Measurements from ENCODE around the gene TTLL11.

TTLL11 gene

GRCh38 chr9:122078557-122078956 is 14.6 kb downstream of the TTLL11 start:
- Histone ChIP-seq H3K56ac (ENCODE audit: low read length) (no peak overlapping the region), H2BK120ac (ENCODE audit: low read depth, low read length) (no peak overlapping the region)
- no CpG with 5 or more reads among the region's 1 CpG for WGBS (ENCODE audit: extremely low coverage, insufficient coverage, low lambda C conversion rate)

GRCh38 chr9:122076773-122077172 is 16.3 kb downstream of the TTLL11 start:
- no peak overlapping the region for H4K5ac ChIP-seq (ENCODE audit: low read length)
- no peak overlapping the region for H3K56ac ChIP-seq (ENCODE audit: low read length)
- H4K8ac ChIP-seq (ENCODE audit: low read depth, low read length), result no peak overlapping the region
- H2BK5ac ChIP-seq (ENCODE audit: low read length), result no peak overlapping the region
- H3K27ac ChIP-seq (ENCODE audit: low read depth, low read length), result no peak overlapping the region
- H2BK15ac ChIP-seq (replicated peaks; ENCODE audit: low read depth), result no peak overlapping the region
- WGBS (ENCODE audit: extremely low coverage, insufficient coverage, low lambda C conversion rate), result no CpG with 5 or more reads among the region's 3 CpGs
- no peak overlapping the region for H3K4me2 ChIP-seq (ENCODE audit: low read length)
- no peak overlapping the region for H3K4me3 ChIP-seq (ENCODE audit: low read length)
- no peak overlapping the region for H3K18ac ChIP-seq (ENCODE audit: low read length)
- no peak overlapping the region for H2AK5ac ChIP-seq (ENCODE audit: low read length)
- no peaks in the 10 kb centered on the region for H3K79me1 ChIP-seq (ENCODE audit: low read length)
- no peak overlapping the region for H3K4ac ChIP-seq (ENCODE audit: low read depth, low read length)
- no peak overlapping the region for H3K9ac ChIP-seq (ENCODE audit: low read length)
- H3K4me1 ChIP-seq (ENCODE audit: control insufficient read depth, low read depth, low read length), result no peaks in the 10 kb centered on the region
- DNase-seq, result no peak
- H3K23ac ChIP-seq (ENCODE audit: low read length), result no peak overlapping the region
- H2BK120ac ChIP-seq (ENCODE audit: low read depth, low read length), result no peak overlapping the region
- no peaks in the 10 kb centered on the region for H3K79me2 ChIP-seq (ENCODE audit: control insufficient read depth, insufficient read depth, low read length)
- no peaks in the 10 kb centered on the region for H3K36me3 ChIP-seq (ENCODE audit: control insufficient read depth, insufficient read depth, low read length)
- H3K27me3 ChIP-seq (ENCODE audit: insufficient read depth, low read length, poor library complexity), result no peaks in the 10 kb centered on the region

More at GRCh38 chr9:122078557-122078956, 14.6 kb downstream of the TTLL11 start:
- Histone ChIP-seq H3K4me1 (ENCODE audit: control insufficient read depth, low read depth, low read length) (no peaks in the 10 kb centered on the region), H3K4me2 (ENCODE audit: low read length) (no peak overlapping the region), H2BK5ac (ENCODE audit: low read length) (no peak overlapping the region), H3K27ac (ENCODE audit: low read depth, low read length) (no peak overlapping the region), H3K23ac (ENCODE audit: low read length) (no peak overlapping the region), H2BK15ac (replicated peaks; ENCODE audit: low read depth) (no peak overlapping the region), H3K18ac (ENCODE audit: low read length) (no peak overlapping the region), H3K4ac (ENCODE audit: low read depth, low read length) (no peak overlapping the region), H4K5ac (ENCODE audit: low read length) (no peak overlapping the region), H3K36me3 (ENCODE audit: control insufficient read depth, insufficient read depth, low read length) (no peaks in the 10 kb centered on the region), H3K79me2 (ENCODE audit: control insufficient read depth, insufficient read depth, low read length) (no peaks in the 10 kb centered on the region), H3K79me1 (ENCODE audit: low read length) (no peaks in the 10 kb centered on the region), H3K4me3 (ENCODE audit: low read length) (no peak overlapping the region), H3K9ac (ENCODE audit: low read length) (no peak overlapping the region), H2AK5ac (ENCODE audit: low read length) (no peak overlapping the region), H4K8ac (ENCODE audit: low read depth, low read length) (no peak overlapping the region), H3K27me3 (ENCODE audit: insufficient read depth, low read length, poor library complexity) (no peaks in the 10 kb centered on the region)
- no peak for DNase-seq

DNA sequence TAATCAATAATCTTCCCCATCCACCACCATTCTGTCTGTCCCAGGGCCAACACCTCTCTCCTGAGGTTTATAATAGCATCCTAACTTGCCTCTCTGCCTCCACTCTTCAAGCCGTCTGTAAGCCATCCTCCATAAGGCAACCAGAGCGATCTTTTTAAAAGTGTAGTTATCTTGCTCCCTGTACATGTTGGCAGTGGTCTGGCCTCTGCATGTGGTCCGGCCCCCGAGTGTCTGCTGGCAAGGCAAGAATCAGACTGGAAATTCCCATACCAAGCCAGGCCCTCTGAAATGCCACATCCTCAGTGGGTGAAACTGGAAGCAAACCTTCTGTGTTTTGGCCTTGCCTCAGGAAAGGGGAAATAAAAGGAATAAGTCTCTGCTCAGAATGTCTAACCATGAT is 17.0 kb downstream of the TTLL11 start:
- Histone ChIP-seq H3K79me1 (ENCODE audit: low read length) (no peaks in the 10 kb centered on the region), H2BK5ac (ENCODE audit: low read length) (no peak overlapping the region), H3K23ac (ENCODE audit: low read length) (no peak overlapping the region), H3K79me2 (ENCODE audit: control insufficient read depth, insufficient read depth, low read length) (no peaks in the 10 kb centered on the region), H3K9ac (ENCODE audit: low read length) (no peak overlapping the region), H2AK5ac (ENCODE audit: low read length) (no peak overlapping the region), H3K36me3 (ENCODE audit: control insufficient read depth, insufficient read depth, low read length) (no peaks in the 10 kb centered on the region), H3K56ac (ENCODE audit: low read length) (no peak overlapping the region), H2BK15ac (replicated peaks; ENCODE audit: low read depth) (no peak overlapping the region), H3K4me1 (ENCODE audit: control insufficient read depth, low read depth, low read length) (no peaks in the 10 kb centered on the region), H2BK120ac (ENCODE audit: low read depth, low read length) (no peak overlapping the region), H3K4me3 (ENCODE audit: low read length) (no peak overlapping the region), H3K27ac (ENCODE audit: low read depth, low read length) (no peak overlapping the region), H3K27me3 (ENCODE audit: insufficient read depth, low read length, poor library complexity) (no peaks in the 10 kb centered on the region), H3K4me2 (ENCODE audit: low read length) (no peak overlapping the region), H3K4ac (ENCODE audit: low read depth, low read length) (no peak overlapping the region), H4K5ac (ENCODE audit: low read length) (no peak overlapping the region), H3K18ac (ENCODE audit: low read length) (no peak overlapping the region), H4K8ac (ENCODE audit: low read depth, low read length) (no peak overlapping the region)
- DNase-seq, result no peak
- WGBS (ENCODE audit: extremely low coverage, insufficient coverage, low lambda C conversion rate), result no CpG with 5 or more reads among the region's 4 CpGs

DNA sequence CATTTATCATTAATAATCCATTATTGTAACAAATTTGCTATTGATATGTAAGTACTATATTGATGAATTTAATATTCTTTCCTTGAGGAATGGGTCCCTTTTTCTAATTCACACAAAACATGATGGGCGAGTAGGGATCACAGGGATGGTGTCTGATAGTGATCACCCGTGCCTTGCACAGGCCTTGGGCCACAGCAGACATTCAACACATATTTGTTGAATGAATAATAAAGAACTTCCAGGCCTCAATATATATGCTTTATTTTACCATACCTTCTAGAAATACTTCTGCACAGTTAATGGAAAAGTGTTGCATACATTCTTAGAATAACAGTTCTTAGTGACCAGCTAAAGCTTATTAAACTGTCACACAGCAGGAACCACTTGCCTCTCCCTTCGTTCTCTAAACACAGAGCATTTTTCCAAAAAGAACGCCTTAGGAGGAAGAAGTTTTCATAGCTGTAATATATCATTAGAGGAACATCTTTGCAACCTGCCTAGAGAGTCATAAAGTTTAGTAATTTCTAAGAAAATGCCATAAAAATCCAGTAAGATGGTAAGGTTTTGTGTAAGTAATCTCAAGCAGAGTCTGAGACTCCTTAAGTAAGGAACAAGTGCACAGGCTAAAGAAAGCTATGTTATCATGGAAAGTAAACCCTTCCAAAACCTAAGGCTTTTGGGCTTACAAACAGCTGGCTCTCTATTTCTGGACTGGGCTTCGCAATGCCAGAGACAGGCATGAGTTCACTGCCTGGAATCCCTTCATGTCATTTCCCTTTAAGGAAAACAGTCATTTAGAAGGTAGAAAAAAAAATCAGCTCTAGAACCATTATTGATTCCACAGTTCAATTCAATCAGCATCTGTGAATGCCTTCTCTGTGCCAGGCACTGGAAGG is 17.7 kb downstream of the TTLL11 start:
- no peak for DNase-seq
- no CpG with 5 or more reads among the region's 5 CpGs for WGBS (ENCODE audit: extremely low coverage, insufficient coverage, low lambda C conversion rate)
- Histone ChIP-seq H3K9ac (ENCODE audit: low read length) (no peak overlapping the region), H3K4ac (ENCODE audit: low read depth, low read length) (no peak overlapping the region), H2BK15ac (replicated peaks; ENCODE audit: low read depth) (no peak overlapping the region), H3K56ac (ENCODE audit: low read length) (no peak overlapping the region), H3K79me2 (ENCODE audit: control insufficient read depth, insufficient read depth, low read length) (no peaks in the 10 kb centered on the region), H3K27ac (ENCODE audit: low read depth, low read length) (no peak overlapping the region), H3K23ac (ENCODE audit: low read length) (no peak overlapping the region), H3K79me1 (ENCODE audit: low read length) (no peaks in the 10 kb centered on the region), H3K4me2 (ENCODE audit: low read length) (no peak overlapping the region), H3K4me1 (ENCODE audit: control insufficient read depth, low read depth, low read length) (no peaks in the 10 kb centered on the region), H3K4me3 (ENCODE audit: low read length) (no peak overlapping the region), H3K18ac (ENCODE audit: low read length) (no peak overlapping the region), H3K27me3 (ENCODE audit: insufficient read depth, low read length, poor library complexity) (no peaks in the 10 kb centered on the region), H2BK120ac (ENCODE audit: low read depth, low read length) (no peak overlapping the region), H4K5ac (ENCODE audit: low read length) (no peak overlapping the region), H2AK5ac (ENCODE audit: low read length) (no peak overlapping the region), H3K36me3 (ENCODE audit: control insufficient read depth, insufficient read depth, low read length) (no peaks in the 10 kb centered on the region), H4K8ac (ENCODE audit: low read depth, low read length) (no peak overlapping the region), H2BK5ac (ENCODE audit: low read length) (no peak overlapping the region)

- no CpG with 5 or more reads among the region's 3 CpGs for WGBS (ENCODE audit: extremely low coverage, insufficient coverage, low lambda C conversion rate)
- Histone ChIP-seq H3K23ac (ENCODE audit: low read length) (no peak overlapping the region), H3K79me1 (ENCODE audit: low read length) (no peaks in the 10 kb centered on the region), H3K27me3 (ENCODE audit: insufficient read depth, low read length, poor library complexity) (no peaks in the 10 kb centered on the region), H3K27ac (ENCODE audit: low read depth, low read length) (no peak overlapping the region), H3K4ac (ENCODE audit: low read depth, low read length) (no peak overlapping the region), H4K8ac (ENCODE audit: low read depth, low read length) (no peak overlapping the region), H3K18ac (ENCODE audit: low read length) (no peak overlapping the region), H3K4me2 (ENCODE audit: low read length) (no peak overlapping the region), H3K9ac (ENCODE audit: low read length) (no peak overlapping the region), H2BK5ac (ENCODE audit: low read length) (no peak overlapping the region), H4K5ac (ENCODE audit: low read length) (no peak overlapping the region), H2BK120ac (ENCODE audit: low read depth, low read length) (no peak overlapping the region), H2AK5ac (ENCODE audit: low read length) (no peak overlapping the region), H3K56ac (ENCODE audit: low read length) (no peak overlapping the region), H3K79me2 (ENCODE audit: control insufficient read depth, insufficient read depth, low read length) (no peaks in the 10 kb centered on the region), H2BK15ac (replicated peaks; ENCODE audit: low read depth) (no peak overlapping the region), H3K4me1 (ENCODE audit: control insufficient read depth, low read depth, low read length) (no peaks in the 10 kb centered on the region), H3K36me3 (ENCODE audit: control insufficient read depth, insufficient read depth, low read length) (no peaks in the 10 kb centered on the region), H3K4me3 (ENCODE audit: low read length) (no peak overlapping the region)
- no peak for DNase-seq
These were observed 21.4 kb downstream of the TTLL11 start for GRCh38 chr9:122071715-122072114.
